IPS DF 4.7 (cell line): Measurements from ENCODE around the gene CTSL.
"Not testable (repeated sequence)": the region's sequence is repeated elsewhere in the genome, so short reads cannot be mapped to it uniquely, and the experiment has no call there.

ENCODE experiments used
- DNase-seq: peaks from one replicate; pipeline ENCODE4 v3.0.0-alpha.2; 2013; ENCODE audit warnings: low spot score; ENCODE audit errors: extremely low read depth

CTSL gene

GRCh38 chr9:87751868-87752267 is 25.9 kb downstream of the CTSL start:
- no peak for DNase-seq

- DNase-seq, result no peak
Observed at GRCh38 chr9:87753313-87753712, 27.4 kb downstream of the CTSL start.

DNA sequence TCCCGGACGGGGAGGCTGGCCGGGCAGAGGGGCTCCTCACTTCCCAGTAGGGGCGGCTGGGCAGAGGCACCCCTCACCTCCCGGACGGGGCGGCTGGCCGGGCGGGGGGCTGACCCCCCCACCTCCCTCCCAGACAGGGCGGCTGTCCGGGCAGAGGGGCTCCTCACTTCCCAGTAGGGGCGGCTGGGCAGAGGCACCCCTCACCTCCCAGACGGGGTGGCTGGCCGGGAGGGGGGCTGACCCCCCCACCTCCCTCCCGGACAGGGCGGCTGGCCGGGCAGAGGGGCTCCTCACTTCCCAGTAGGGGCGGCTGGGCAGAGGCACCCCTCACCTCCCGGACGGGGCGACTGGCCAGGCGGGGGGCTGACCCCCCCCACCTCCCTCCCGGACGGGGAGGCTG is 32.4 kb downstream of the CTSL start:
- not testable (repeated sequence) for DNase-seq

- not testable (repeated sequence) for DNase-seq
Observed at GRCh38 chr9:87759980-87760379, 34.1 kb downstream of the CTSL start.

DNA sequence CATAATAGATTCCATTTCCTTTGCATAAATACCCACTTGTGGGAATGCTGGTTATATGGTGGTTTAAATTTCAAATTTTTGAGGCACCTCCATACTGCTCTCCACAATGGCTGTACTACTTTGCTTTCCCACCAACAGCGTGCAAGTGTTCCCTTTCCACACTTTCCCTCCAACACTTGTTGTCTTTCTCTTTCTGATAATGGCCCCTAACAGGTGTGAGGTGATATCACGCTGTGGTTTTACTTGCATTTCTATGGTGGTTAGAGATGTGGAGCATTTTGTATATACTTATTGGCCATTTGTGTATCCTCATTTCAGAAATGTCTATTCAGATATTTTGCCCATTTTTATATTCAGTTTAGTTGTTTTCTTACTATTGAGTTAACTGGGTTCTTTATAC is 34.6 kb downstream of the CTSL start:
- no peak for DNase-seq

DNA sequence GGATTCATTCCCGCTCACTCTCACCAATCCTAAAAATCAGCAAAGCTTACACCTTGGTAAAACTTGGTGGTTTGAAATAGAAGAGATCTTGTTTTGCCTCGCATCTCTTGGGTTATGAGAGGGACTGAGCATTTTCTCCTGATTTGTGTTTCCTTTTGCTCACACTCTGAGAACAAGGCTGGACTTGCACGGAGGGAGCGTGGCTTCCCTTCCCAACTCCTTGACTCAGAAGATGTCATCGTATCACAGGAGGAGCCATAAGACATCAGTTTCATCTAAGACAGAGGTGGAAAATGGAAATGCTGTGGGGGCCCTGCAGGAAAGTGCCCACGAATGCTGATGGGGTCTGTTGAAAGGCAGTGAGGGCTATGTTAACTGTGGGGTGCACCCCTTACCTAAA is 37.4 kb downstream of the CTSL start:
- DNase-seq, result no peak

DNA sequence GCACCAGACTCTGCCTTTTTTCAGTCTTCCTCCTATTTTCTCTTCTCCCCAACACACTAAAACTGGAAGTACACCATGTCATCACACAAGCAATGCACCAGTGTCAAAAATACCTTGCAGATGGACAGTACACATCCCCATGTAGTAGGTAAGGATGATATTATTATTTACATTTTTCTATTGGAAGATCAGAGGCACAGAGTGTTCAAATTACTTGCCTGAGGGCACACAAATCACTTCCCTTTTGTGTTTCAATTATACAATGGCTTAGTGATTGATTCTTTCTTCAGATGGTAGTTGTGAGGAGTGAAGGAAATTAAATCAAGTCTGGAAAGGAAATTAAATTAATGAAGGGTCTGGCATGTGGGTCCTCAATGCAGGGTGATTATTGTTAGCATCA is 39.6 kb downstream of the CTSL start:
- no peak for DNase-seq

DNA sequence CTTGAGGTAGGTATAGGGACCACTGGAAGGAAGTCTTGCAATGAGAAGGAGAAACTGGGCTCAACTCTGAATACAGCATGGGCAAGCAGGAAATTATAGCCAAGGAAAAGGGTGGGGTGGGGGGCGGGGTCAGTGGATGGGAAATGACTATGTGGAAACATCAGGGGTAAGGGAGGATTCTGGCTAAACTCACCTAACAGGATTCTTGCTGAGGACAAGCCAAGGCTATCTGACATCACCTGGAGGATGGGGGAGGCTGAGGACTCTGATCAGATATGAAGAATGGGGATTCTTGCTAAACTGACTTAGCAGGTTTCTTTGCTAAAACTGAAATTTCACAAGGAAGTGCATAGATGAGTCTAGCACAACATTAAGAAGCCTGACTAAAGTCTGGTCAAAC is 40.8 kb downstream of the CTSL start:
- no peak for DNase-seq

- no peak for DNase-seq
Observed at GRCh38 chr9:87770616-87771315, 44.8 kb downstream of the CTSL start.

DNA sequence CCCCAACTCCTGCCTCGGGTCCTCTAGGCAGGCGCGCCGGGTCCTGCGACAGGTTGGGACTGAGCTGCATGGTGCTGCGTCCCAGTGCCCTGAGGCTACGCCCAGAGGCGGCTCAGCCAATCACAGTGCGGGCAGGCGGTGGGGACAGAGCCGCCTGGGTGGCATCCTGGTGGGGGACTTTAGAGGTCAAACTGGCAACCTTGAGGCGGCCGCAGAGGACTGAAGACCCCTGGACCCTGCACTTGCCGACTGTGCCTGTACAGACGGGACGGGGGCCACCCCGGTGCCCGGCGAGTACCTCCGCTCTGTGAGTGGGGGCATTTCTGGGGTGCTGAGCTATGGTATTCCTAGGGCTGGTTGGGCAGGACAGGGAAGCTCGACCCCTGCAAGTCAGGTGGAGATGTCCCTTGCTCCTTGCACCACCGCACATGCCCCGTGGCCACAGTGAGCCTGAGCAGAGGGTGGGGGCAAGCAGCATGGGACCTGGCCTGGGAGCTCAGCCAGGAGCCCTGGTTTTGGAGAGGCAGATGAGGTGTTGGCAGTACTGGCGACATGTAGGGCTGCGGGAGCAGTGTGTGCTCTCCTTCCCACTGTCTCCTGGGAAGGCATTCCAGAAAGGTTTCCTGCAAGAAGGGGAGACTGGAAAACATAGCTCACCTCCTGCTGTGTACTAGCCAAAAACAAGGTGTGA is 45.5 kb downstream of the CTSL start:
- no peak for DNase-seq

GRCh38 chr9:87776481-87777379 is 50.8 kb downstream of the CTSL start:
- no peak for DNase-seq

GRCh38 chr9:87778996-87779395 is 53.1 kb downstream of the CTSL start:
- DNase-seq, result no peak
